OCI-LY7 (cell line): ENCODE data around the gene AKR7A3. TPM values are rescaled to one million over a fixed set of nuclear protein-coding genes. Genes with fewer than 3 reads are reported as not detected.

Experiments used
- BruUV-seq: library from RNA; stranded (reverse); fragments of 400-500 nt; replicated peaks from 2 replicates; lab custom pipeline; 2021; lab: Mats Ljungman, UMichigan
- CTCF ChIA-PET: fragments of 300-600 bp; sonication (Branson Sonifier 250); formaldehyde crosslinking; loops from one replicate; lab custom pipeline; 2022; ENCODE audit warnings: antibody characterized with exemption; ENCODE audit not compliant: unreplicated experiment; lab: Charles Lee
- POLR2A ChIA-PET: fragments of 300-600 bp; sonication (Branson Sonifier 250); formaldehyde crosslinking; loops from one replicate; lab custom pipeline; 2022; ENCODE audit warnings: antibody characterized with exemption; lab: Charles Lee
- DNase-seq: peaks from one replicate; pipeline ENCODE4 v3.0.0-alpha.2; 2015; ENCODE audit warnings: low spot score
- H2AFZ ChIP-seq: fragments of 200-600 bp; sonication (generic), shearing (Covaris generic); 2 replicates; pipeline ENCODE4 v1.6.1; 2014; ENCODE audit warnings: mild to moderate bottlenecking, antibody characterized with exemption, low read length, moderate library complexity
- H3K27ac ChIP-seq: fragments of 200-600 bp; sonication (generic); 2 replicates; pipeline ENCODE4 v1.5.1; 2014; ENCODE audit warnings: mixed run types, low read depth, mild to moderate bottlenecking, moderate library complexity, low read length, inconsistent platforms; ENCODE audit not compliant: poor library complexity, severe bottlenecking
- H3K36me3 ChIP-seq: fragments of 200-600 bp; sonication (generic); 2 replicates; pipeline ENCODE4 v1.6.1; 2014; ENCODE audit warnings: mild to moderate bottlenecking, antibody characterized with exemption, low read length, moderate library complexity, mixed read lengths; ENCODE audit not compliant: insufficient read depth
- H3K4me1 ChIP-seq: fragments of 200-600 bp; sonication (generic); 2 replicates; pipeline ENCODE4 v1.5.1; 2014; ENCODE audit warnings: mild to moderate bottlenecking, low read length; ENCODE audit not compliant: insufficient read depth, poor library complexity, severe bottlenecking
- H3K4me2 ChIP-seq: fragments of 200-600 bp; sonication (generic); 2 replicates; pipeline ENCODE4 v1.6.1; 2014; ENCODE audit warnings: mild to moderate bottlenecking, low read length
- H3K4me3 ChIP-seq: fragments of 200-600 bp; sonication (generic); 2 replicates; pipeline ENCODE4 v1.5.1; 2014; ENCODE audit warnings: mild to moderate bottlenecking, low read depth, low read length; ENCODE audit not compliant: poor library complexity, severe bottlenecking
- H3K79me2 ChIP-seq: fragments of 200-600 bp; sonication (generic); 2 replicates; pipeline ENCODE4 v1.6.1; 2016; ENCODE audit warnings: low read depth, mild to moderate bottlenecking, low read length, moderate library complexity, mixed read lengths; ENCODE audit not compliant: insufficient read depth
- H3K9me2 ChIP-seq: fragments of 200-600 bp; sonication (generic); 2 replicates; pipeline ENCODE4 v1.6.1; 2016; ENCODE audit warnings: mild to moderate bottlenecking, low read length, mixed read lengths; ENCODE audit not compliant: insufficient read depth
- H3K9me3 ChIP-seq: fragments of 200-600 bp; sonication (generic); 2 replicates; pipeline ENCODE4 v1.6.1; 2014; ENCODE audit warnings: mild to moderate bottlenecking, mixed run types, low read length, mixed read lengths
- H4K20me1 ChIP-seq: fragments of 200-600 bp; sonication (generic); 2 replicates; pipeline ENCODE4 v1.6.1; 2014; ENCODE audit warnings: mild to moderate bottlenecking, antibody characterized with exemption, low read length, moderate library complexity, mixed read lengths; ENCODE audit not compliant: insufficient read depth
- EZH2phosphoT487 ChIP-seq: fragments of 200-600 bp; sonication (generic); IDR thresholded peaks from 2 replicates; pipeline ENCODE4 v1.6.1; 2018; ENCODE audit warnings: low read depth, borderline replicate concordance, mild to moderate bottlenecking, mixed run types, antibody characterized with exemption, low read length, moderate library complexity, mixed read lengths
- intact Hi-C: fragments of 100-400 bp; cut with micrococcal nuclease; formaldehyde crosslinking; loops from one replicate; pipeline ENCODE4 v1.10.0; 2022; ENCODE audit not compliant: unreplicated experiment
- total RNA-seq, 2 experiments: library from RNA; depleted of rRNA in 1 of 2; stranded (reverse); fragments of >200 nt in 1 of 2; shearing (Covaris generic) in 1 of 2; gene quantifications; 2 replicates each; pipeline ENCODE4 v1.2.3, GENCODE V29; 2014 to 2022
- TF ChIP-seq, protein P1 (sequence below): fragments of 200-600 bp; sonication (generic); conservative IDR thresholded peaks from 2 replicates; pipeline ENCODE4 v1.5.1; 2014; ENCODE audit warnings: mild to moderate bottlenecking, antibody characterized with exemption, low read length, moderate library complexity, mixed read lengths

The AKR7A3 gene
- total RNA-seq, 2 experiments from 2014 or later, result 1.2 to 2.6 TPM

DNA sequence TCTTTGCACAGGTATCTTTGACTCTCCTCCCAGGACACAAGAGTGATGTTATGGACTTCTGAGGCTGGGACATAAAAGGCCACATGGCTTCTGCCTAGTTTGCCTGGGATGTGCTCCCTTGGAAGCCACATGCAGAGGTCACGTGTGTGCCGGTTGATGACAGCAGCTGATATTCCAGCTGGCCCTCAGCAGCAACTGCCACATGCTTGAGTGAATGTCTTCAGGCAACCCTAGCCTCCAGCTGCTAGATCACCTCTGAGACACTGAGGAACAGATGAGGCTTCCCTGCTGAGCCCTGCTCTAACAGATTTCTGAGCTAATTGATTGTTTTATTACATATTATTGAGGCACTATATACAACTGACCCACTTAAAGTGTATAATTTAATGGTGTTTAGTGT, 11.6 kb upstream of the AKR7A3 start:
- peaks cover 30% of the 10 kb centered on the region for H3K36me3 ChIP-seq
- intact Hi-C loops, result no loop called here
- H4K20me1 ChIP-seq, result no peaks in the 10 kb centered on the region
- TF ChIP-seq, protein P1, sequence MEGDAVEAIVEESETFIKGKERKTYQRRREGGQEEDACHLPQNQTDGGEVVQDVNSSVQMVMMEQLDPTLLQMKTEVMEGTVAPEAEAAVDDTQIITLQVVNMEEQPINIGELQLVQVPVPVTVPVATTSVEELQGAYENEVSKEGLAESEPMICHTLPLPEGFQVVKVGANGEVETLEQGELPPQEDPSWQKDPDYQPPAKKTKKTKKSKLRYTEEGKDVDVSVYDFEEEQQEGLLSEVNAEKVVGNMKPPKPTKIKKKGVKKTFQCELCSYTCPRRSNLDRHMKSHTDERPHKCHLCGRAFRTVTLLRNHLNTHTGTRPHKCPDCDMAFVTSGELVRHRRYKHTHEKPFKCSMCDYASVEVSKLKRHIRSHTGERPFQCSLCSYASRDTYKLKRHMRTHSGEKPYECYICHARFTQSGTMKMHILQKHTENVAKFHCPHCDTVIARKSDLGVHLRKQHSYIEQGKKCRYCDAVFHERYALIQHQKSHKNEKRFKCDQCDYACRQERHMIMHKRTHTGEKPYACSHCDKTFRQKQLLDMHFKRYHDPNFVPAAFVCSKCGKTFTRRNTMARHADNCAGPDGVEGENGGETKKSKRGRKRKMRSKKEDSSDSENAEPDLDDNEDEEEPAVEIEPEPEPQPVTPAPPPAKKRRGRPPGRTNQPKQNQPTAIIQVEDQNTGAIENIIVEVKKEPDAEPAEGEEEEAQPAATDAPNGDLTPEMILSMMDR, result no peak
- TF ChIP-seq EZH2phosphoT487, result no peak
- BruUV-seq, result no TSS peak
- POLR2A ChIA-PET, result no interaction called here
- CTCF ChIA-PET, result no interaction called here
- DNase-seq, result no peak
- H3K4me1 ChIP-seq, result no peaks in the 10 kb centered on the region
- no peaks in the 10 kb centered on the region for H3K79me2 ChIP-seq
- peaks cover 4% of the 10 kb centered on the region for H3K9me3 ChIP-seq
- no peak overlapping the region for H3K4me2 ChIP-seq
- H3K4me3 ChIP-seq, result no peak overlapping the region
- H3K27ac ChIP-seq, result no peak overlapping the region
- H2AFZ ChIP-seq, result no peak overlapping the region
- no peaks in the 10 kb centered on the region for H3K9me2 ChIP-seq

DNA sequence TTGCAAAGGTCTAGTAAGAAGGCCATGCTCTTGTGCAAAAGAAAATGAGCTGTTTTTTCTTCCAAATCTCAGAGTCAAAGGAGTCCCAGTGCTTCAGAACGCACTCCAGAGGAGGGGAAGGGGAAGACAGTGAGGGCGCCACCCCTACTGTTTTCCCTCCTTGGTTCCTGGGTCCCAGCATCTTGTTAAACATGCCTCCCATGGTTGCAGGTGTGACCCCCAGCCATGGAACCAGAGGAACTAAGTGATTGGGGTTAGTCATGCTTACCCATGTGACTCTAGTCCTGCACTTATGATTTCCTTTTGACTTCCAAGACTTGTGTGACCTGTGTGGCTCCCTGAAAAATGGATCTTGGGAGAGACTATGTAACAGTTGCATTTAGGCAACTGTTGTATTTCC, 6.1 kb upstream of the AKR7A3 start:
- Histone ChIP-seq H3K4me1 (no peaks in the 10 kb centered on the region), H3K79me2 (no peaks in the 10 kb centered on the region), H3K36me3 (no peaks in the 10 kb centered on the region; the same call in 1 of the 2 replicates), H3K9me3 (peaks cover 28% of the 10 kb centered on the region), H3K9me2 (no peaks in the 10 kb centered on the region), H3K4me2 (no peak overlapping the region), H3K27ac (no peak overlapping the region), H2AFZ (no peak overlapping the region), H3K4me3 (no peak overlapping the region), H4K20me1 (no peaks in the 10 kb centered on the region)
- TF ChIP-seq, protein P1, result no peak
- no peak for TF ChIP-seq EZH2phosphoT487
- intact Hi-C loops, result no loop called here
- BruUV-seq, result TSS peak; percentile 11
- ChIA-PET CTCF (no interaction called here), POLR2A (no interaction called here)
- no peak for DNase-seq

DNA sequence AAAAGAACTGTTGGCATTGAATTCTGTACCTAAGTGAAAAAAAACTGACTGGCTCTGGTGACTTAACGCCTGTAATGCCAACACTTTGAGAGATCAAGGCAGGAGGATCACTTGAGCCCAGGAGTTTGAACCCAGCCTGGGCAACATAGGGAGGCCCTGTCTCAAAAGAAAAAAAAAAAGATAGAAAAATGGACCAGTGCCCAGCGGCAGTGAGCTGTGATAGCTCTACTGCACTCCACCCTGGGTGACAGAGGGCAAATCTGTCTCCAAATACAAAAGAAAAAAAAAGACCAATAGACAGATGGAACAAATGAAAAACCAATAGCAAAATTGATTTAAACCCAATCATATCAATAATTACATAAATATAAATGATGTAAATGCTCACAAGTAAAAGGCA, 674 bp upstream of the AKR7A3 start:
- no peak for DNase-seq
- H3K36me3 ChIP-seq, result no peaks in the 10 kb centered on the region; the same call in 1 of the 2 replicates
- TF ChIP-seq, protein P1, result no peak
- no peak for TF ChIP-seq EZH2phosphoT487
- intact Hi-C loops, result no loop called here
- H3K4me1 ChIP-seq, result no peaks in the 10 kb centered on the region
- no peak overlapping the region for H3K4me3 ChIP-seq
- no TSS peak for BruUV-seq
- H4K20me1 ChIP-seq, result no peaks in the 10 kb centered on the region
- H3K4me2 ChIP-seq, result no peak overlapping the region
- H2AFZ ChIP-seq, result no peak overlapping the region
- CTCF ChIA-PET, result no interaction called here
- POLR2A ChIA-PET, result no interaction called here
- H3K79me2 ChIP-seq, result no peaks in the 10 kb centered on the region
- H3K9me2 ChIP-seq, result no peaks in the 10 kb centered on the region
- H3K27ac ChIP-seq, result no peak overlapping the region
- peaks cover 14% of the 10 kb centered on the region for H3K9me3 ChIP-seq
